Epithelial cell of esophagus (primary cell): Measurements from ENCODE around the gene DYNLT1.
"Not testable (repeated sequence)": the region's sequence is repeated elsewhere in the genome, so short reads cannot be mapped to it uniquely, and the experiment has no call there.

Experiments used
- DNase-seq: peaks from one replicate; pipeline ENCODE4 v3.0.0; 2010; ENCODE audit warnings: low read depth
- H3K4me3 ChIP-seq: 2 replicates; pipeline ENCODE4 v1.5.1; 2011; ENCODE audit warnings: mild to moderate bottlenecking, low read length, control low read depth
- CTCF ChIP-seq: IDR thresholded peaks from 2 replicates; pipeline ENCODE4 v1.5.1; 2011; ENCODE audit warnings: low read depth, mild to moderate bottlenecking, low read length, control low read depth, inconsistent platforms; ENCODE audit not compliant: insufficient read depth; ENCODE audit errors: missing control alignments

Gene DYNLT1

DNA sequence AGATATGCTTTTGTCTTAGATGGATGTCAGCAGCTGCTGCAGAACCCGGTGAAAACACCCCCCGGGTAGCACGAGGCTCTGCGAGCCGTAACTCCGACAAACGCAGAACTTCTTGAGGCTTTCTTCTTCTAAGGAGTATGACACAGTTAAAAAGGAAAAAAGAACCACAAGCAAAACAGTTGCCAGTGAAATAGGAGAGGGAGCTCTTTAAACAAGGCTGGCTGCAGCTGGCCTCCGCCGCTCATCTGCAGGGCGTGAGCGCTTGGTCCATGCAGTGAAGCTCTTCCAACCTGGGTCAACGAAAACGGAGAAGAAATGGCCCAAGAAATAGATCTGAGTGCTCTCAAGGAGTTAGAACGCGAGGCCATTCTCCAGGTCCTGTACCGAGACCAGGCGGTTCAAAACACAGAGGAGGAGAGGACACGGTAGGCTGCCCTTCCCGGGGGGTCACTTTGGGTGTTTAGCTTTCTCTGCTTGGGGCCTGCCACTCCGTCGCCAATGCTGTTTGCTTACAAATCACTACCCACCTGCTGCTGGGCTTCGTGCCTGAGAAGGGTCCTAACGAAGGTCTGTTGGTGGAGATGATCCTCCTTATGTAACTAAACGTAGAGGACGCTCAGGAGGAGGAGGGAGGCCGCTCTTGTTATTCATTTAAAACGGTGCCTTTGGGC is 18.5 kb upstream of the DYNLT1 start:
- DNase-seq = no peak
- H3K4me3 ChIP-seq = peak overlapping the region; percentile 29
- TF ChIP-seq CTCF = no peak

DNA sequence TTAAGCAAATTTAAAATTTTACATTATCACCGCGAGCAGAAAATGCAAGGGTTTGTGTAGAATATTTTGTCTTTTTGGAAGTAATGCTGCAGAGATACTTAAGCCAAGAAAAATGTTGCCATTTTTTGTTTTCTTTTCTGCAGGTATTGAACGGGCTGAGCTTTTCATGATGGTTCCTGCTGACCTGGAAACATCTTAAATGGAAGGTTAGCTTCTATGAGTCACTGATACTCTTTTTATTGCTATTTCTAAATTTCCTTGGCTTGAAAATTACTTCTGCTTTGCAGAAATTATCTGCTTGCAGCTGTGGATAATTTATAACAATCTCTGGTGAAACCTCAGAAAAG is 18.0 kb upstream of the DYNLT1 start:
- peak overlapping the region; percentile 29 for H3K4me3 ChIP-seq
- DNase-seq = no peak
- no peak for TF ChIP-seq CTCF

- DNase-seq = peak; percentile 58
- peak; percentile 45 for TF ChIP-seq CTCF
- no peak overlapping the region for H3K4me3 ChIP-seq
Measured at GRCh38 chr6:158661156-158661685, 16.7 kb upstream of the DYNLT1 start.

DNA sequence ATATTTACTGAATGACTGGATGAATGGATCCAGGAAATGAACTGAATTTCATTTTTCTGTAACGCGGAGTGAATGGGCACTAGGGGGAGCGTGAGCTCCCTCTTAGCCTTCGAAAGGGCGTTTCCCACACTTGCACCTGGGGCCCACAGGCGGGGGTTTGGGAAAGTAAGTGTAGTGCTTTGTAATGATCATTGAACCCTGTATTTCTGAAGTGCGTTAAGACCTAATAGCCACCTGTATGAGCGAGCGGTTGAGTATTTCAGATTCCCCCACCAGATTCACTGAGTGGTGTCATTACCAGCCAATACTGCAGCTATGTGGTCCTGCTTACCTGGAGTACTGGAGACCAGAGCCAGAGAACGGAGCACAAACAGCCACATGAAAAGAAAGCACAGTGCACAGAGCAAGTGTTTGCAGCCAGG is 15.8 kb upstream of the DYNLT1 start:
- H3K4me3 ChIP-seq = no peak overlapping the region
- peak; percentile 64 for DNase-seq
- peak; percentile 72 for TF ChIP-seq CTCF

GRCh38 chr6:158656986-158657385 is 12.4 kb upstream of the DYNLT1 start:
- DNase-seq, H3K4me3 ChIP-seq: not testable (repeated sequence)

- no peak for TF ChIP-seq CTCF
- H3K4me3 ChIP-seq = no peak overlapping the region
Measured at GRCh38 chr6:158655569-158656450, 11.3 kb upstream of the DYNLT1 start.

GRCh38 chr6:158654960-158655489 is 10.5 kb upstream of the DYNLT1 start:
- TF ChIP-seq CTCF = no peak
- DNase-seq = no peak
- H3K4me3 ChIP-seq = no peak overlapping the region

More at GRCh38 chr6:158655569-158656450, 11.3 kb upstream of the DYNLT1 start:
- DNase-seq = no peak
